ENCODE results near the gene ARMC7. TPM values are rescaled to one million over a fixed set of nuclear protein-coding genes. Genes with fewer than 3 reads are reported as not detected.

Gene ARMC7
- total and polyA plus RNA-seq, 7 donors = 3.2 to 18.9 (median 7.8) TPM

DNA sequence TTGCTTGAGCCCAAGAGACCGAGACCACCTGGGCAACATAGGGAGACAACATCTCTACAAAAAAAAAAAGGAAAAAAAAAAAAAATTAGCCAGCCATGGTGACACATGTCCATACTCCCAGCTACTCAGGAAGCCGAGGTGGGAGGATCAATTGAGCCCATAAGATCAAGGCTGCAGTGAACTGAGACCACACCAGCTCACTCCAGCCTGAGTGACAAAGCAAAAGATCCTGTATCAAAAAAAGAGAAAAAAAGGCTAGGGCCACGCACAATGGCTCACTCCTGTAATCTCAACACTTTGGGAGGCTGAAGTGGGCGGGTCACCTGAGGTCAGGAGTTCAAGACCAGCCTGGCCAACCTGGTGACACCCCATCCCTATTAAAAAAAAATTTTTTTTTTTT lies 59.2 kb downstream of the ARMC7 start:
- WGBS, 2 donors = 87 to 90% methylated on average over 4 of the region's 4 CpGs

GRCh38 chr17:75173526-75173925 lies 63.8 kb downstream of the ARMC7 start:
- no peak for DNase-seq

More for the DNA sequence above, 59.2 kb downstream of the ARMC7 start:
- intact Hi-C loops (cut with DNase I) = no loop called here
- Histone ChIP-seq H3K9me3 (no peaks in the 10 kb centered on the region), H3K4me1 (peaks cover 0 to 16% (median 2%) of the 10 kb centered on the region in 4 donors), H3K27me3 (no peaks in the 10 kb centered on the region), H3K4me3 (no peak overlapping the region), H3K36me3 (peaks cover 19 to 89% (median 32%) of the 10 kb centered on the region in 4 donors), H3K27ac (no peak overlapping the region)
- DNase-seq = peak; percentile 26
- TF ChIP-seq POLR2A (IDR thresholded peaks at IDR 0.05) (no peak), POLR2AphosphoS5 (IDR thresholded peaks at IDR 0.05) (no peak), CTCF (IDR thresholded peaks at IDR 0.05) (no peak)

GRCh38 chr17:75174996-75175395 lies 65.2 kb downstream of the ARMC7 start:
- H3K4me1 ChIP-seq = peaks cover 0 to 31% (median 9%) of the 10 kb centered on the region in 4 donors
- intact Hi-C loops (cut with DNase I) = no loop called here
- H3K27ac ChIP-seq = no peak overlapping the region
- no peak for TF ChIP-seq CTCF (IDR thresholded peaks at IDR 0.05)
- TF ChIP-seq POLR2AphosphoS5 (IDR thresholded peaks at IDR 0.05) = no peak
- no peak for TF ChIP-seq EP300 (IDR thresholded peaks at IDR 0.05)
- no peak overlapping the region for H3K4me3 ChIP-seq
- no peaks in the 10 kb centered on the region for H3K27me3 ChIP-seq
- DNase-seq = no peak
- peaks cover 25 to 88% (median 45%) of the 10 kb centered on the region in 4 donors for H3K36me3 ChIP-seq
- WGBS, 2 donors = 95% methylated on average over 11 of the region's 11 CpGs
- no peaks in the 10 kb centered on the region for H3K9me3 ChIP-seq

More at GRCh38 chr17:75173526-75173925, 63.8 kb downstream of the ARMC7 start:
- H3K36me3 ChIP-seq = peaks cover 25 to 87% (median 45%) of the 10 kb centered on the region in 4 donors
- H3K27me3 ChIP-seq = no peaks in the 10 kb centered on the region
- intact Hi-C loops (cut with DNase I) = no loop called here
- no peak overlapping the region for H3K4me3 ChIP-seq
- H3K4me1 ChIP-seq = peaks cover 0 to 17% (median 2%) of the 10 kb centered on the region in 4 donors
- TF ChIP-seq EP300 (IDR thresholded peaks at IDR 0.05) = no peak
- TF ChIP-seq POLR2A (IDR thresholded peaks at IDR 0.05) = no peak
- TF ChIP-seq POLR2AphosphoS5 (IDR thresholded peaks at IDR 0.05) = no peak
- TF ChIP-seq CTCF (IDR thresholded peaks at IDR 0.05) = no peak
- H3K9me3 ChIP-seq = no peaks in the 10 kb centered on the region
- WGBS, 2 donors = 86 to 89% methylated on average over 4 of the region's 4 CpGs
- H3K27ac ChIP-seq = no peak overlapping the region

- Histone ChIP-seq H3K27me3 (no peaks in the 10 kb centered on the region), H3K4me1 (peaks cover 0 to 33% (median 23%) of the 10 kb centered on the region in 4 donors), H3K36me3 (peaks cover 25 to 76% (median 46%) of the 10 kb centered on the region in 4 donors), H3K27ac (no peak overlapping the region), H3K9me3 (no peaks in the 10 kb centered on the region), H3K4me3 (no peak overlapping the region)
- TF ChIP-seq CTCF (IDR thresholded peaks at IDR 0.05) (no peak), EP300 (IDR thresholded peaks at IDR 0.05) (no peak), POLR2AphosphoS5 (IDR thresholded peaks at IDR 0.05) (no peak), POLR2A (IDR thresholded peaks at IDR 0.05) (no peak)
- 83 to 89% methylated on average over 5 of the region's 5 CpGs for WGBS, 2 donors
- intact Hi-C loops (cut with DNase I) = no loop called here
- DNase-seq = no peak
Observed at GRCh38 chr17:75176625-75177024, 66.9 kb downstream of the ARMC7 start.

DNA sequence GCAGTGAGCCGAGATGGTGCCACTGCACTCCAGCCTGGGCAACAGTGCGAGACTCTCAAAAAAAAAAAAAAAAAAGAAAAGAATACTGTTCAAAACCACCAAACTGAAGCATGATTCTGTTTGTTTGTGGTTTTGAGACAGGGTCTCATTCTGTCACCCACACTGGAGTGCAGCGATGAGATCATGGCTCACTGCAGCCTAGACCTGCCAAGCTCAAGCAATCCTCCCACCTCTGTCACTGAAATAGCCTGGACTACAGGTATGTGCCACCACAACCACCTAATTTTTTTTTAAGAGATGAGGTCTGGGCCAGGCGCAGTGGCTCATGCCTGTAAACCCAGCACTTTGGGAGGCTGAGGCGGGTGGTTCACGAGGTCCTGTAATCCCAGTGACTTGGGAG lies 68.7 kb downstream of the ARMC7 start:
- H3K4me3 ChIP-seq = no peak overlapping the region
- H3K9me3 ChIP-seq = no peaks in the 10 kb centered on the region
- H3K36me3 ChIP-seq = peaks cover 16 to 58% (median 38%) of the 10 kb centered on the region in 4 donors
- no peak for DNase-seq
- intact Hi-C loops (cut with DNase I) = no loop called here
- WGBS, 2 donors = 86 to 92% methylated on average over 6 of the region's 6 CpGs
- peaks cover 0 to 33% (median 23%) of the 10 kb centered on the region in 4 donors for H3K4me1 ChIP-seq
- H3K27me3 ChIP-seq = no peaks in the 10 kb centered on the region
- TF ChIP-seq CTCF (IDR thresholded peaks at IDR 0.05) = no peak
- TF ChIP-seq POLR2A (IDR thresholded peaks at IDR 0.05) = no peak
- TF ChIP-seq POLR2AphosphoS5 (IDR thresholded peaks at IDR 0.05) = no peak
- no peak for TF ChIP-seq EP300 (IDR thresholded peaks at IDR 0.05)
- H3K27ac ChIP-seq = no peak overlapping the region

All from sigmoid colon (tissue), 7 donors.